ENCODE results near the gene MYH3.

Gene MYH3

DNA sequence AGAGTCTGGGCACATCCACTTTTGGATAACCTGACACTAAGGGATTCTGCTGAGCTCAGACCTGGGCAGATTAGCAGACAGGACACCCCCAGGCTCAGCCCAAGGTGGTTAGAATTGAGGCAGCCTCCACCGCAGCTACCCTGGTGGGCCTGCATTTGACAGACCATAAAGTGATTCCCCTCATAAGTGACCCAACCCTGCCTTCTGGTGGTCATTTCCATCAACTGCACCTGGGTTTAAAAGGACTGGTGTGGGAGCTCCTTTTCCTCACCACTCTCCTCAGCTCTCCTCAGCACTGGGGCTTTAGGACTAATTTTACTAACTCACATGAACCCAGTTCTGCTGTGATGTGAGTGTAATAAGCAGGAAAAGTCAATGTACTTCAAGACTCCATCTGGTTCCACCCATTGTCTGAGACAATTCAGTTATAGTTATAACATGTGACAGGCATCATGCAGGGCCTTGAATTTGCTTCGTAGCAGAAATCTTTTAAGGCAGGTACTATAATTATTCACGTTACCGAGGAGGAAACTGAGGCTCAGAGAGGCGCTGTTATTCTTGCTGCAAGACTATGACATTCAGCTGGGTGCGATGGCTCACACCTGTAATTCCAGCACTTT, 42.5 kb downstream of the MYH3 start:
- DNase-seq (ENCODE audit: low read depth in 2 of 2), result no peak

DNA sequence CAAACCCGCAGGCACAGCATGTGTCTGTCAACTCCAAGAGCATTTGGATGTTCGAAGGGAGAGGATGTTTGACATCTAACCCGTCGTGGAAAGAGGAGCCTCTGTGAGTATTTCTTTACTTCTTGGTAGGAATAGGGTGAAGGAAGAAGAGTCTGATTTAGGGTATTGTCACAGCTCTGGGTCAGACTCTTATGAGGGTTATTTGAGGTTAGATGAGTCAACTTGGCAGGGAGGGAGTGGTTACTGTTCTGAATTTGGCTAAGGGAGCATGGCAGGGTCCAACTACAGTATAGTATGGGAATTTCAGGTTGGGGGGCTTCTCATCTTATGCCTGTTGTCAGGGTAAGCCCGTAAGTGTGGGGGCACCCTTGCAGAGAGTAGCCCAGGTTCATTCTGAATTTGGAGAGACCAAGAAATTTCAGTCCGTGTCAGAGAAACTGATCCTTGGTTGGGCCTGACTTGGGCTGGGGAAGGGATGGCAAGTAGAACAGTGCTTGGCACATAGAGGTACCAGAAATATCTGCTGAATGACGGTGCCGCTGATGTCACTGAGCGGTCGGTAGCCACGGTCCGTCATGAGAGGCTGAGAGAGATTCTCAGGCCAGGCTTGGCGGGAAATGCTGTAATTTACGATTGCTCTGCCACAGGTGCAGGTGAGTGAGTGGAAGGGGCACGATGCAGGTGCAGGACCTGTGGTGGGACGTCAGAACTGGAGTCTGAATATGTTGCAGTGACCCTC, 43.2 kb downstream of the MYH3 start:
- no peak for DNase-seq (ENCODE audit: low read depth in 2 of 2)

DNA sequence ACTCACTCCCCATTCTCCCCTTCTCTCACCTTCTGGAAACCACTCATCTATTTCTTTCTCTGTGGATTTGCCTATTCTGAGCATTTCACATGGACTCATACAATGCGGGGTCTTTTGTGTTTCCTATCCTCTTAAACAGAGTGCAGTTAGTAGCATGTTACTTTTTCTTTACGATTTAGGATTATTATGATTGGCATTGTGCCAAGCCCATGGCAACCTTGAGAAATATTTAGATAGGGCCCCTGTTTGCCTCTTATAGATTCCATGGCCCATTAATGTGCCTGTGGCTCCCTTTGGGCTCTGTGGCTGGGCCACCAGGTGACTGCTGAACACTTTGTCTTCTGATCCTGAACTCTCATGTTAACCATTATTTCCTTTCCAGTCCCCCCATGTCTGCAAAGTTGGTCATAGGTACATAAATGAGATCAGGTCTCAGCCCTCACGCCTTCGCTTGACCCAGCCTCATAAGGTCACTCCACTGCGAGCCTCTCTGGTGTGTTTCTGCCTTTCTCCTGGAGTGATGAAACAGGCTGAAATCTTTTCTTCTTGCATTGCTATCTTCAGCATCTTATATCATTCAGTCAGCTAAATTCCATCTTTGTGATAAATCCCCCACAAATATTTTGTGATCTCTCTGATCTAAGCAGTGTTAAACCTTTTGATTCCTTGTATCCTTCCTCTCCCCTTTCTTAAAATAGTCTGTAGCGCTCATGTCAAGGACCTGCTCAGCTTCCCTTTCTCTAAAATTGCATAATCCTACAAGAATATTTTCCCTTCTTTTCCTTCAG, 44.0 kb downstream of the MYH3 start:
- no peak for DNase-seq (ENCODE audit: low read depth in 2 of 2)

DNA sequence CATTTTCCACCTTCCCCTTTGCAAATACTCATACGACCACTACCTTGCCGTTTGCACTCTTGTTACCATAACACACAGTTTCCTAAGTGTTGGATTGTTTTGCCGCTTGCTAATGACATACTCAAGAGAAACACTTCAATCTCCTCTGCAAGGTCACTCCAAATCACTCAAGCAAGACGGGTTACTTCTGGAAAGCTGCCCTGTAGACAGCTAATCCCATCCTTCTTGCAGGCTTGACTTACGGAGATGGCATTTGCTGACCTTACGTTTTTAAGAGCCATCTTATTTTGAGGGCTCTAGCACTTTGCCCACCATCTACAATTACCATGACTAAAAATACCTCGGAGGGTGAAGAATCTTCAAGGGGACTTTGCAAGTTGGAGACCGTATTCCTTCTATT, 46.2 kb downstream of the MYH3 start:
- DNase-seq (ENCODE audit: low read depth in 2 of 2), result no peak

DNA sequence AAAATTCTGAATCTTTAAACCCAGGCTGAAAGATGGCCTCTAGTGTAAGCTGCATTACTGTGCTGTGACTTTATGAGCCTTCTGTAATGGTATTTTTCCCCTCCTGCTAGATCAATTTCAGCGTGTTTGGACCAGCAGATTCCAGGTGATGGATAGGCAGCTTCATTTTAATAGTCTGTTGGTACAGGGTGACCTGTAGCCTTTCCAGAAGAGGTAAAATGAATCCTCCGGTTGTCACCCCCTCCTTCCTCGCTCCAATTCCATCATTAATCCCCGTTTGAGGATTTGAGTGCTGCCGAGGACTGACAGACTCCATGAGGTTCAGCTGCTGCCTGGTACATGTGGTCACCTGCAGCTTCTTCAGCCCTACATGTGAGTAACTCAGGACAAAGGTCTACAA, 48.9 kb downstream of the MYH3 start:
- no peak for DNase-seq (ENCODE audit: low read depth in 2 of 2)

DNA sequence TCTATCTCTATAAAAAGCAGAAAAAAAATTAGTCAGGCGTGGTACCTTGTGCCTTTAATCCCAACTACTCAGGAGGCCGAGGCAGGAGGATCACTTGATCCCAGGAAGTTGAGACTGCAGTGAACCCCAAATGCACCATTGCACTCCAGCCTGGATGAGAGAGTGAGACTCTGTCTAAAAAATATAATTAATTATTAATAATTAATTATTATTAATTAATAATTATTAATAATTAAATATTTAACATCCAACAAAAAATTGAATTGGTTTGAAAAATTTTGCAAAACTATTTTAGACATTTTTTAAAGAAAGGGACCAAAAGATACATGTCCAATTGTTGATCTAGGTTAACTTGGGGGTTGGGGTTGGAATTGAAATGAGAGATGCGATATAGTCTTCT, 51.0 kb downstream of the MYH3 start:
- no peak for DNase-seq (ENCODE audit: low read depth in 2 of 2)

GRCh38 chr17:10605221-10605783, 51.8 kb downstream of the MYH3 start:
- no peak for DNase-seq (ENCODE audit: low read depth in 2 of 2)

DNA sequence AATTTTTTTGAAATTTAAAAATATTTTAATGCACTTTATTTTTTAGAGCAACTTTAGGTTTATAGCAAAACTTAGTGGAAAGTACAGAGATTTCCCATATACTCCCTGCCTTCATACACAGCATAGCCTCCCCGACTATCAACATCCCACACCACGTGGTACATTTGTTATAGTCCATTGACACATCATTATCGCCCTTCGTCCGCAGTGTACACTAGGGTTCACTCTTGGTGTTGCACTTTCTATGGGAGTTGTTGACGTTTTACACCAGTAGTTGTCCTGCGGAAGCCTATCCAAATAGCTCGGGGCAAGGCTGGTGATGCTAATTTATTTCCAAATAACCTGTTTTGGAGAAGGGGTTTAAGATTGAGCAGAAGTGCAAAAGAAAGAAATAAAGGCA, 52.6 kb downstream of the MYH3 start:
- no peak for DNase-seq (ENCODE audit: low read depth in 2 of 2)

DNA sequence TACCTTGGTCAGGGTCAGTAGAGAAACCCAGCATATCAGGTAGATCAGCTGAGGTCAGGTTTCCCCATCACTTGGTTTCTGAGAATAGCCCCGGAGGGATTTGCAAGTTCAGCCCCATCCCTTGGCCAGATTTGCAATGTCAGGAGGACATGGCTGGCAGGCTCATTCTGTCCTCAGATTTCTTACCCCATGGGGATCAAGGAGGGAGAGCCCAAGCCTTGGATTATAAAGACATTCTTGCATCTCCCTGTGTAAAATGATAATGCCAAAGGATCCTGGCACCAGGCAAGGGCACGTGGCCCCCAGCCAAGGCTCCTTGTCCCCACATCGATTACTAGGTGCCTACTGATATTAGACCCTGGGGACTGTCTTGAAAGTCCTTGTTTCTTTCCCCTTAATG, 53.2 kb downstream of the MYH3 start:
- DNase-seq (ENCODE audit: low read depth in 2 of 2), result no peak

DNA sequence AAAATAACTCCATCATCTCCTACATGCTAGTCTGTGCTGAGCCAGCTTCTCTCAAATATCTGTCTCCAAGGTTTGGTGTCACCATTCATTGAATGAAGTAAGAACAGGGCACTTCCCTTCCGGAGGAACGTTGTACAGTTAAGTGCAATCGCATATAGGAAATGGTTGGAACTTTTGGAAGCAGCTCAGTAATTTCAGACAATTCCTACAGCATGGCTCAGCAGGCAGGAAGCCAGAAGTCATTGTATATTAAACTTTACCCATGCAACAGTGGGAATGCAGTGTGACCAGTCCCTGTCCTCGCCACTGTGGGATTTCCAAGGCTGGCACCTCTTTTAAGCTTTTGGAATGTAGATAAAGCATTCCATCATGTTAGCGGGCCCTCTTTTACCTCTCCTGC, 56.5 kb downstream of the MYH3 start:
- no peak for DNase-seq (ENCODE audit: low read depth in 2 of 2)

DNA sequence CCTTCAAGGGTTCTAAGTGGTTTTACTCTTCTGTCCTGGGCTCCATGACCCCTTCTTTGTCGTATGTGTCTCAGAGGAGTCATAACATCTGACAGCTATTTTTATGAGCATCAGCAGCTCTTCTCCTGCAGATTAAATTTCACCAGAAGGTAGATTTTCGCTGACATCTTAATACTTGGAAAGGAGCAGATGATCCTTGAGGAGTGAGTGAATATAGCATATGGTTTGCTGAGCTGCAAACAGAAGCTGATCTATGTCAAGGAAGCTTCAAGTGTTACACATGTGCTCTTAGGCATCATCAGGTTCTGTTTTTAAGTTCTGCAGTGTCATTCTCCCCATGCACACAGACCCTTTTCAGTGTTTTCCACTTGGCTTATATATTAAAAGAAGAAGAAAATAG, 58.5 kb downstream of the MYH3 start:
- DNase-seq (ENCODE audit: low read depth in 2 of 2), result no peak

- DNase-seq (ENCODE audit: low read depth in 2 of 2), result no peak
Observed at GRCh38 chr17:10589553-10590145, 67.5 kb downstream of the MYH3 start.

- DNase-seq (ENCODE audit: low read depth in 2 of 2), result no peak
Observed at GRCh38 chr17:10585529-10585928, 71.6 kb downstream of the MYH3 start.

DNA sequence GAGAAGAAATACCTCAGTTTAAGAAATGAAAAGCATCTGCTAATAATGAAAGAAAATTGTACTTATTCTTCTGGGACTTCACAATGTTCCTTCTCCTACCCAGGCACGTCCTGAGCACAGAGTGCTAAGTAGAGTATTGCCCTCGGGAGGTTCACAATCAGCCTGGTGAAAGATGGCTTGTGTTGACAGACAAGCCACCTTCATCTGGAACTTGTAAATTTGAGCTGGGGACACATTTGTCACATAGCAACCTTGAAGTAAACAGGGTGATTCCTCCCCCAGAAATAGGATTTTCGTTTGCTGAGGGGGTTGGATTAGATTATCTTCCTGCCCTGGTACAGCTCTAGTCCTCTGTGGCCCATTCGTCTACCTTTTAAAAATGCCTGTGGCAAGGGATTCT, 73.3 kb downstream of the MYH3 start:
- no peak for DNase-seq (ENCODE audit: low read depth in 2 of 2)

GRCh38 chr17:10579270-10579669, 77.8 kb downstream of the MYH3 start:
- DNase-seq (ENCODE audit: low read depth in 2 of 2), result no peak

Data from stimulated activated CD8-positive, alpha-beta memory T cell treated with anti-CD3 and anti-CD28 coated beads, Interleukin-15, amount 100 ng/mL, for 48 hours (primary cell).